Right ventricle myocardium superior (tissue), 1 donor: Measurements from ENCODE around the gene TMC1. TPM values are rescaled to one million over a fixed set of nuclear protein-coding genes. Genes with fewer than 3 reads are reported as not detected.
"Not testable (repeated sequence)": the region's sequence is repeated elsewhere in the genome, so short reads cannot be mapped to it uniquely, and the experiment has no call there.

Experiments
- ATAC-seq: fragments of 200-7000 bp; cut with Tn5 transposase; one replicate; pipeline ENCODE4 v1.9.1; 2020; ENCODE audit warnings: mild to moderate bottlenecking; ENCODE audit not compliant: poor library complexity
- DNase-seq: peaks from one replicate; pipeline ENCODE4 v3.0.0-alpha.2; 2020
- intact Hi-C: fragments of 100-400 bp; cut with DNase I; formaldehyde crosslinking; loops from one replicate; pipeline ENCODE4 v1.11.2; 2022
- total RNA-seq: library from RNA; stranded (reverse); fragmentation: NEBNext Ultra II Directional; extraction: Animal tissue kit (Norgen Biotek cat#: 25700); gene quantifications from one replicate; pipeline ENCODE4 v1.2.1, GENCODE V29; 2021
- donor health status: DM: no; HTN: yes; CAD: no; lungs with severe emphysema.

TMC1 gene
- total RNA-seq, 1 donor from 2014 or later = not detected

DNA sequence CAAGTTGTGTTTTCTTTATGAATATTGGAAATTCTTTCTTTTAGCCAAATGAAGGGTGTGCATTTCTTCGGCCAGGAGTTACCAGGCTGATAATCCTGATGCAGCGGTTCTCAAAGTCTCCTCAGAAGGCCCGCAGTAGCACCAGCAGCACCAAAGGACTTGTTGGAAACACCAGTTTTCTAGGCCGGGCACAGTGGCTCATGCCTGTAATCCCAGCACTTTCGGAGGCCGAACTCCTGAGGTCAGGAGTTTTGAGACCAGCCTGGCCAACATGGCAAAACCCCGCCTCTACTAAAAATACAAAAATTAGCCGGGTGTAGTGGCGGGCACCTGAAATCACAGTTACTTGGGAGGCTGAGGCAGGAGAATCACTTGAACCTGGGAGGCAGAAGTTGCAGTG lies 397 bp upstream of the TMC1 start:
- intact Hi-C loops = loop anchor here (10.0 kb wide), 1 partner anchor 226 kb away; no protein-coding TSS in a partner anchor
- not testable (repeated sequence) for ATAC-seq, DNase-seq

DNA sequence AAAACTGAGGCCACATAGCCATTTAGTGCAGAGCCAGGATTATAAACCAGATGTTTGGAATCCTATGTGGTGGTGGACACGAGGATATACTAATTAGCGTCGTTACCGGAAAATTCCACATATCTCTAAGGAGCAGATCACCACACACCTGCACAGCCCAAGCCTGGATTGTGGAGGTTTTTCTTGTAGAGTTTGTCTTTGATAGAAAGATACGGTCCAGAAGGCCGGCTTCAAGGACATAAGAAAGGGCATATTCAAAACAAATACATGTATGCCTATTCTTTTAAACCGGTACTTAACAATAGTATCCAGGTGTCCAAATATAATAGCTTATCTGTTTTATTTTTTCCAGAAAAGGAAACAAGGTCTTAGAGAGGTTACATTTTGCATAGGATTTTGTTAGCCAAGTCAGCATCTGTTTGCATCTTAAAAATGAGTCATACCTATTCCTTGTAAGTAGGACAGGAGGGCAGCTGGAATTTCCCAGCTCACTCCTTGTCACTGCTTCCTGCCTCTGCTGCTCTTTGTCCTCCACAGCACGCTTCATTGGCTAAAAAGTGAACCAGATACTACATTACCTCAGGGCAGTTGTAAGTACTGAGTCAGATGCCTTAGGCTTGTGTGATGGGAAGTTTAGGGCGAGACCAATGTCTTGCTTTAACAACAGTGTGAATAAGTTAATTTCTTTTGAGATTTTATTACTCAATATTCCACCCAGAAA lies 3.6 kb downstream of the TMC1 start:
- ATAC-seq (peak; percentile 42), DNase-seq (no peak)
- intact Hi-C loops = loop anchor here (10.0 kb wide), 1 partner anchor 230 kb away; no protein-coding TSS in a partner anchor

DNA sequence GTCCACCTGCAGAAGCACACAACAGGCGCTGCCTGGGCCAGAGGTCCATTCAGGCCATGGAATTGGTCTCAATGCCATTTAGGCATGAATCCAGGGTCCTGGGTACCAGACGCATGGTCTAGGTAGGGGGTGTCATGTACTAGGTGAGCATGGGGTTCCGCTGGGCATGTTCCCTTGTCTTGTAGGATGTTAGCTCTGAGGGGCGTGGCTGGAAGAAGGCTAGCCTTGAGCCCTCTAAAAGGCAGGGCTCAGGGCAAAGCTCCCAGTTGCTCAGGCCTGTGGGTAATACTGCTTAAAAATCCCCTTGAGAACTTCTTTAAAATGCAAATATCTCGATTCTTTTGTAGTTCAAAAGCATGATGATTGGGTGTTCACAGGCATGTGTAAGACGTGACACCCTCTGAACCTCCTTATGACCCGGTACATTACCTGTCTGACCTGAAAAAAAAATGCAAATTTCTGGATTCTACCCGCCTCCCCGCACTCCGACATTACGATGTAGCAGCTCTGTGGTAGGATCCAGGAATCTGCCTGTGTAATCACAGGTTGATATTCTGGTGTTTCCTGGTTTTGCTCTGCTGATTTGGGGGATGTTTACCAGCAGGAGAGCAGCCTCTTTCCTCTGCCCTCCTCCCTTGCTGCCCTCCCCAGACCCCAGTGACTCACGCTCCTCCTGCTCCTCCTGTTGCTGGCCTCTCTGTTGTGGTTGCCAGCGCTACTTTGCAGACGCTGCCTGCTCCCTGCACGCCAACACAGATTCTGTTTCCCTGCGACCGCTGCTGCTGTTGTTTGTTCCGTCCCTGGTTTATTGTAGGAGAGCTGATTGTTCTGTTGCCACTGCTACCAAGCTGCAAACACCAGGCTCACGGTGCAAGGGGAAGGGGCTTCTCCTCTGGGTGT lies 5.7 kb downstream of the TMC1 start:
- ATAC-seq (peak; percentile 92), DNase-seq (peak; percentile 73)
- intact Hi-C loops = loop anchor here (10.0 kb wide), 1 partner anchor 232 kb away; no protein-coding TSS in a partner anchor

- ATAC-seq (no peak), DNase-seq (no peak)
- intact Hi-C loops = loop anchor here (10.0 kb wide), 1 partner anchor 233 kb away; no protein-coding TSS in a partner anchor
Measured at GRCh38 chr9:72527801-72528195, 6.4 kb downstream of the TMC1 start.

- DNase-seq = no peak
- intact Hi-C loops = loop anchor here (10.0 kb wide), 1 partner anchor 235 kb away; no protein-coding TSS in a partner anchor
- no peak for ATAC-seq
Measured at GRCh38 chr9:72529531-72529930, 8.1 kb downstream of the TMC1 start.

DNA sequence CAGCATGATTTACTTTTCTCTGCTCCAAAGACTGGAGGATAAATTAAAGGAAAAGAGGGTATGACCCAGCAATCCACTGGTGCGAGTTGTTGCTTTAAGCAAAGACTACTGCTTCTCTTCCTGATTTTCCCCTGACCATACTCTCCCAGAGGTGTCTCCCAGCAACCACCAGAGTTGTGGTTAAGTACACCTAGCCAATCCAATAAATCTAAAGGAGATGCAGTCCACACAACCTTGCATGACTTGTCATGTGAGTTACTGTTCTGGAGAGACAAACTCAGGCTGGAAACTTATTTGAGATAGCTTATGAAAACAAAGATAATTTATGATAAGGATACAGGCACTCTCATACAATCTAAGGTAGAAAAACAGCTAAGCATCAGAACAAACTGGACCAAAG lies 11.9 kb downstream of the TMC1 start:
- no peak for ATAC-seq
- intact Hi-C loops = no loop called here
- no peak for DNase-seq

GRCh38 chr9:72534931-72535330 lies 13.5 kb downstream of the TMC1 start:
- intact Hi-C loops = no loop called here
- no peak for DNase-seq
- no peak for ATAC-seq

GRCh38 chr9:72537011-72537545 lies 15.7 kb downstream of the TMC1 start:
- DNase-seq (no peak), ATAC-seq (no peak)
- intact Hi-C loops = no loop called here

GRCh38 chr9:72537671-72538070 lies 16.3 kb downstream of the TMC1 start:
- intact Hi-C loops = no loop called here
- ATAC-seq = no peak
- no peak for DNase-seq

- DNase-seq (no peak), ATAC-seq (no peak)
- intact Hi-C loops = no loop called here
Measured at GRCh38 chr9:72538921-72539702, 17.7 kb downstream of the TMC1 start.

DNA sequence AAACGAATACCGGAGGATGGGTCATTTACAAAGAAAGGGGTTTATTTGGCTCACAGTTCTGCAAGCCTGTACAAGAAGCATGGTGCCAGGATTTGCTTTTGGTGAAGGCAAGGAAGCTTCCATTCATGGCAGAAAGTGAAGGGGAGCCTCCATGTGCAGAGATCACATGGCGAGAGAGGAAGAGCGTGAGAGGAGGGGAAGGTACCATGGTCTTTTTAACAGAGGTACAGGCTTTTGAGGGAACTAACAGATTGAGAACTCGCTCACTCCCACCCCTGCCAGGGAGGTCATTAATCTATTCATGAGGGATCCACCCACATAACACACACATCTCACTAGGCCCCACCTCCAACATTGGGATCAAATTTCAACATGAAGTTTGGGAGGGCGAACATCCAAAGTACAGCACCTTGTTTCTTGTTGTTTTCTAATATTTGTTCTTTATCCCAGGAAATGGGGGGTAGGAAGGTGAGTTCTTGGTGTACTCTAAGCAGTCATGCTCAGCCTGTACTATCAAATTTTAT lies 18.5 kb downstream of the TMC1 start:
- no peak for DNase-seq
- intact Hi-C loops = no loop called here
- ATAC-seq = no peak

- DNase-seq (no peak), ATAC-seq (no peak)
- intact Hi-C loops = no loop called here
Measured at GRCh38 chr9:72540348-72540873, 19.0 kb downstream of the TMC1 start.

- intact Hi-C loops, DNase-seq, ATAC-seq: not testable (repeated sequence)
Measured at GRCh38 chr9:72542537-72542833, 21.1 kb downstream of the TMC1 start.

GRCh38 chr9:72542917-72543316 lies 21.5 kb downstream of the TMC1 start:
- no peak for DNase-seq
- intact Hi-C loops = no loop called here
- ATAC-seq = no peak

DNA sequence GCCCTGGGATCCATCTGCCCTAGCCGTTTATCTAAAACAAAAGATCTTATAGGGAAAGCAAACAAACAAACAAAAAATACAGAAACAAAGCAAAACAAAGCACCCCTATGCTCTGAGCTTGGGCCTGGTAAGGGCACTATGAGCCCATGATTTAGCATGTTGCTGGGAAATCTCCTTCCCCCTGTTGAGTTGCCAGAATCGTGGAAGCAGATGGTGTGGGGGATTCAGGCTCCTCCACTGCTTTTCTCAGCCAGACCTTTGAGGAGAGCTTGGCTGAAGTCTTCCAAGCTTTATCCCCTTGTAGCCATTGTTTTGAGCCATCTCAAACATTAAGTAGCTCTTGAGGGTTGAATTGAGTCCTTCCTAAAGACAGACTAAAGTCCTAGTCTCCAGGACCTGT lies 29.9 kb downstream of the TMC1 start:
- ATAC-seq = no peak
- intact Hi-C loops = no loop called here
- no peak for DNase-seq

DNA sequence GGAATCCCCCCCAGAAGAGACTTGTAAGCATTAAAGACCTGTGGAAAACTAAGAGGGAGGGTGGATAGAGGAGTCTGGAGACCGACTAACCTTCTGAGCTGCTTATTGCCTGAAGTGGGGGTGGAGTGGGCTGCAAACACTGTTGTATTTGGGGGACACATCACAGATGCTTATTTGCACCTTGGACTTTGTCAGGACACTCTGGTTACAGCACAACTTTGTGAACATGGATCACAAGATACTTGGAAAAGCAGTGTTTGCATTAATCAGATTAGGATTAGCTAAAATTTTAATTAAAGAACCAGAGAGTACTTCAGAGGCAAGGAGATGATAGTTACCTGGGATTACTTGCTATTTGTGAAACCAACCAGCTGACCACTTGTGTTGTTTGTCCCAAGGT lies 30.9 kb downstream of the TMC1 start:
- intact Hi-C loops = no loop called here
- DNase-seq (no peak), ATAC-seq (no peak)

DNA sequence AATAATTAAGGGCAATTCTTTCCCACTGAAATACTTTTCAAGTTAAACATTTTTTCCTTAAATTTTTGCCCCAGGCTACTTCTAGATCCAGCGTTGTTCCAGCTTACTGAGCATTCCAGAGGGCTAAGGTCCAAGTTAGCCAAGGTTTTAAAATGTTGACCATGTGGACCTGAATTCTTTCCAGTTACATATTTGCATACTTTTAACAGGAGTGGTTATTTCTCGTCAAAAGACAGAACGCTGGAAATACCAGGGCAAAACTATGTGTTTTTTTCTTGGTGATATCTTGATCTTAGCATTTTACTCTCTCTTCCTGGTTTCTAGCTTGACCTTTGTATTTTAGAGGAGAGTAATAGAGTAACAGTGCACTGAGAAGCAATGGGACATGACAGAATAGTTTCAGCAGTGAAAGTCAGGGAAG lies 32.8 kb downstream of the TMC1 start:
- ATAC-seq (no peak), DNase-seq (no peak)
- intact Hi-C loops = no loop called here

DNA sequence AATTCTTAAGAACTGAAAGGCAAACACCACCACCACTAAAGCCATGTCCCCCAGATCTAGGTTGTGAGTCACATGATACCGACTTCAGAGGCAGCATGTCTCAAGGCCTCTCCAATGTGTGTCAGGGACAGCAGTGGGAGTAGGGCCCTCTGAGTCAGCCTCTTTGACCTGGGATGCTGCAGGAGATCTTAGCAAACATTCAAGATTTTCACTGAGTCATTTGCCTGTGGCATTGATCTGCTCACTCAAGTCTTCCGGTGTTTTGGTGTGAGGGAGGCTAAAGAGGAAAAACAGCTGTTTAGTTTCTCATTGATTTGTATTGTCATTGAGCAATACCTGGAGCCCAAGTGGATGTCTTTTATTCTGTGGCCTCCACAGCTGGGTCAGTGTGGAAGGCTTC lies 36.1 kb downstream of the TMC1 start:
- ATAC-seq = no peak
- DNase-seq = no peak
- intact Hi-C loops = no loop called here
